ENCODE data around the gene RNASEL.

GRCh38 chr1:182575540-182576149 is 13.4 kb downstream of the RNASEL start:
- TF ChIP-seq CTCF (IDR thresholded peaks at IDR 0.05; ENCODE audit: low read depth, low read length, missing input control) (no peak), GABPA (IDR thresholded peaks at IDR 0.05 in 1 of 2, conservative IDR thresholded peaks at IDR 0.05 in 1 of 2) (peak in 1 of 2 donors; percentile 8), MAX (IDR thresholded peaks at IDR 0.05) (peak; percentile 77), ATF3 (IDR thresholded peaks at IDR 0.05) (peak; percentile 53), RAD21 (IDR thresholded peaks at IDR 0.05) (peak; percentile 43 to 50), EGR1 (IDR thresholded peaks at IDR 0.05; ENCODE audit: low read depth in 2 of 2) (no peak), YY1 (IDR thresholded peaks at IDR 0.05) (peak; percentile 74), JUND (IDR thresholded peaks at IDR 0.05) (peak; percentile 69 to 89), REST (IDR thresholded peaks at IDR 0.05) (peak; percentile 70), TAF1 (conservative IDR thresholded peaks at IDR 0.05) (no peak), FOXA1 (IDR thresholded peaks at IDR 0.05) (peak; percentile 45), SP1 (IDR thresholded peaks at IDR 0.05) (peak; percentile 94), ZBTB33 (IDR thresholded peaks at IDR 0.05) (peak; percentile 62), HNF4G (IDR thresholded peaks at IDR 0.05) (peak; percentile 94)

All from liver (tissue), 3 donors.